GM06990 (cell line): Measurements from ENCODE around the gene ARL15.

Experiments
- DNase-seq: peaks from one replicate; pipeline ENCODE4 v3.0.0-alpha.2; 2011; ENCODE audit not compliant: insufficient read length; ENCODE audit errors: extremely low read depth
- H3K27me3 ChIP-seq: replicated peaks from 2 replicates; pipeline ENCODE4 v1.6.0; 2011; ENCODE audit warnings: low read length; ENCODE audit not compliant: control insufficient read depth, insufficient read depth
- H3K36me3 ChIP-seq: 2 replicates; pipeline ENCODE4 v1.5.1; 2011; ENCODE audit warnings: low read length; ENCODE audit not compliant: control insufficient read depth, insufficient read depth
- H3K4me3 ChIP-seq: replicated peaks from 2 replicates; pipeline ENCODE4 v1.5.1; 2011; ENCODE audit warnings: low read depth, mild to moderate bottlenecking, control low read depth, low read length
- CTCF ChIP-seq: IDR thresholded peaks from 2 replicates; pipeline ENCODE4 v1.5.1; 2011; ENCODE audit warnings: low read length, control low read depth, mild to moderate bottlenecking, inconsistent platforms; ENCODE audit not compliant: insufficient read depth, poor library complexity, severe bottlenecking

The ARL15 gene

GRCh38 chr5:54305737-54306136, 4.6 kb downstream of the ARL15 start:
- H3K4me3 ChIP-seq: no peak overlapping the region
- DNase-seq: no peak
- H3K27me3 ChIP-seq: no peaks in the 10 kb centered on the region
- no peak for TF ChIP-seq CTCF
- H3K36me3 ChIP-seq: no peaks in the 10 kb centered on the region

DNA sequence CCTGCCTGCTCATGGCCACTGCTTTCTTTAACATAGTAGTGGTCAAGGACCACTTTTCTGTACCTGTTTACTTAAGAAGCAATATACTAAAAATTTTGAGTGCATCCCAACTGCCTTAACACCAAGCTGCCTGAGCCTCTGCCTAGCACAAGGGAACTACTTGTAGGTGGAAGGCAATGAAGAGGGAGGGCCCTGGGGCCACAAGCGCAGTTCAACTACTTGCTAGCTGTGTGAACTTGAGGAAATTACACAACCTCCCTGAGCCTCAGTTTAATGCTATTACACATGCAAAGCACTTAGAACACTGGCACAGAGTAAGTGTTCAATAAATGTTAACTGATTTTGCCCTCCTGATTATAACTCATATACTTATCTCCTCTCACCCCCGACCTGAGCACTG, 6.3 kb downstream of the ARL15 start:
- no peak for DNase-seq
- Histone ChIP-seq H3K4me3 (no peak overlapping the region), H3K36me3 (no peaks in the 10 kb centered on the region; the same call in 1 of the 2 replicates), H3K27me3 (no peaks in the 10 kb centered on the region)
- TF ChIP-seq CTCF: no peak

DNA sequence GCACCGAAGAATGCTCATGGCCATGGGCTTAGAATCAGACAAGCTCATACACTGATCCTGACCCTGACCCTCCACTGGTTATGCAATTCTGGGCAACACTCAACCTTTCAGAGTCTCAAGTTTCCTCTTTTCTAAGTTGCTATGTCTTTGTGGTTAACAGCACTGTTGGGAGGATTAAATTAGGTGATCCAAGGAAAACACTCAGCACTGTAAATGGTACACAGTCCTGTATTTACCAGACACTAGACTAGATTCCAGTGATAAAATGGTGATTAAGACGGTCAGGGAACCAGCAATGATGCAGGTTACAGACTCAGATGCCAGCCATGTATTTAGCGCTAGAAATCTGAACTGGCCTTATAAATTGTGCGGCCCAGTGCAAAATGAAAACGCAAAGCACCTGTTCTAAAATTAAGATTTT, 8.1 kb downstream of the ARL15 start:
- TF ChIP-seq CTCF: no peak
- H3K4me3 ChIP-seq: no peak overlapping the region
- no peaks in the 10 kb centered on the region for H3K27me3 ChIP-seq
- H3K36me3 ChIP-seq: no peaks in the 10 kb centered on the region; the same call in 1 of the 2 replicates
- no peak for DNase-seq

DNA sequence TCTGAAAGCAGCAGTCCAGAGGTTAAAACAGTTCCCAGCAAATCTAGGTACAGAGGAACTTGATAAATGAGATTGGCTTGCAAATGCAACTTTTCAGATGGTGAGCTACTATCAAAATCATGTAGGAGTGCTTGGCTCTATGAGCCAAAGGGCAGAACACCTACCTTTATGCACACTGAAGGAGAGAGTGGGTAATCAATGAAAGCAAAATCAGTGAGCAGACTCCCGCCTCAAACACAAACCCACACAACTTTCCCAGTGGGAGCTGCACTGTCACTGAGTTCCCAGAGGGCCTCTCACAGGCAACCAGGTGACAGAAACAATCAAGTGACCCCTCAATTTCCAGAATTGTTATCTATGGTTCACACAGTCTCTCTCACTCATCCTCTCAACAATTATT, 8.5 kb downstream of the ARL15 start:
- no peak for TF ChIP-seq CTCF
- Histone ChIP-seq H3K36me3 (no peaks in the 10 kb centered on the region; the same call in 1 of the 2 replicates), H3K27me3 (no peaks in the 10 kb centered on the region), H3K4me3 (no peak overlapping the region)
- DNase-seq: no peak

DNA sequence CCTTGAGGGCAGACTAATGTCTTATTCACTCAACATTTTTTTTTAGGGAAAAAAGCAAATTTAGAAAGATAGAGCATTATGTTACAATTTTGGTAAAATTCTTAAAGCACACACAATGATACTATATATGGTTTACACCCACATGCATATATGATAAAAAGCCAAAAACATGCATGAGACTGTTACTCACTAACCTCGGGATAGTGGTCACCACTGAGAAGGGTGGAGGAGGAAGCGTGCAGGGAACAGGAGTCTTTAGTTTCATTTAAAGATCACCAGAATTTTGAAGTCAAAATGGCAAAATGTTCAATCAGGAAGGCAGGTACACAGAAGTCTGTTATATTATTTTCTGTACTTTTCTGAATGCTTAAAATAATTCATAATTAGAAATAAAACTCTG, 9.2 kb downstream of the ARL15 start:
- no peaks in the 10 kb centered on the region for H3K27me3 ChIP-seq
- no peak for TF ChIP-seq CTCF
- no peak overlapping the region for H3K4me3 ChIP-seq
- H3K36me3 ChIP-seq: no peaks in the 10 kb centered on the region; the same call in 1 of the 2 replicates
- DNase-seq: no peak

GRCh38 chr5:54298947-54299346, 11.4 kb downstream of the ARL15 start:
- no peaks in the 10 kb centered on the region; the same call in 1 of the 2 replicates for H3K36me3 ChIP-seq
- H3K4me3 ChIP-seq: no peak overlapping the region
- DNase-seq: no peak
- no peak for TF ChIP-seq CTCF
- H3K27me3 ChIP-seq: no peaks in the 10 kb centered on the region
